H4 (cell line): ENCODE results near the gene VSTM2L. TPM values are rescaled to one million over a fixed set of nuclear protein-coding genes. Genes with fewer than 3 reads are reported as not detected.

Experiments
- DNase-seq: peaks from one replicate; pipeline ENCODE4 v3.0.0-alpha.2; 2015; ENCODE audit warnings: low spot score
- total RNA-seq: library from RNA; depleted of rRNA; stranded (reverse); fragments of >200 nt; shearing (Covaris generic); gene quantifications from 2 replicates; pipeline ENCODE4 v1.2.3, GENCODE V29; 2014; rRNA removed

Gene VSTM2L
- total RNA-seq, 1 experiment from 2014 or later: 1.2 TPM

DNA sequence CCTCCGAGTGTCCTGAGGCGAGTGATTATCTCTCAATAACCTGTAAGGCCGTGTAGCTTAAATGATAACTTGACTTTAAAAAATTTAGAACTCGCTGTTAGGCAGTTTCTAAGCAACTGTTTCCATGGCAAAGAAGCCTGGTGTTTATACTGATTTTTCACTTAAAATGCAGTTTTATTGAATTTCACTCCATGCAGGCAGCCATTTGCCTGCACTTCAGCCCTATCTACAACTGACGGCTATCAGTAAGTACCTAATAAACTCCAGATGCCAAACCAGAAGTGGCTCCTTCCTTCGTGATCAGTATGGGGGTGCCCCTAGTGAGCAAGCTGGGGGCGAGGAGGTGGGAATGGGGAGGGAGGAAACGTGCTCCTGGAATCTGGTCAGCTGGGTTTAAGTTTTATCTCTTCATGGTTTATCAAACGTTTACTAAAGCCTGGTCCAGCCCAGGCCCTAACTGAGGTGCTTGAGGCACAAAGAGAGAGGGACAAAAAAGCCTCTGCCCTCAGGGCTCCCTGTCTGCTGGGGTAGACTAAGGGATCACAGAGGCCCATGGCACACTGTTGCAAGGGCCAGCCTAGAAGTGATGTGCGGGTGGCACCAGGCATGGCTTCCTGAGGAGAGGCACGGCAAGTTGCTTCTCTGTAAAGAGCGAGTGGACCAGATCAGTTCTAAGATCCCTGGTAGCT, 84.8 kb downstream of the VSTM2L start:
- no peak for DNase-seq

DNA sequence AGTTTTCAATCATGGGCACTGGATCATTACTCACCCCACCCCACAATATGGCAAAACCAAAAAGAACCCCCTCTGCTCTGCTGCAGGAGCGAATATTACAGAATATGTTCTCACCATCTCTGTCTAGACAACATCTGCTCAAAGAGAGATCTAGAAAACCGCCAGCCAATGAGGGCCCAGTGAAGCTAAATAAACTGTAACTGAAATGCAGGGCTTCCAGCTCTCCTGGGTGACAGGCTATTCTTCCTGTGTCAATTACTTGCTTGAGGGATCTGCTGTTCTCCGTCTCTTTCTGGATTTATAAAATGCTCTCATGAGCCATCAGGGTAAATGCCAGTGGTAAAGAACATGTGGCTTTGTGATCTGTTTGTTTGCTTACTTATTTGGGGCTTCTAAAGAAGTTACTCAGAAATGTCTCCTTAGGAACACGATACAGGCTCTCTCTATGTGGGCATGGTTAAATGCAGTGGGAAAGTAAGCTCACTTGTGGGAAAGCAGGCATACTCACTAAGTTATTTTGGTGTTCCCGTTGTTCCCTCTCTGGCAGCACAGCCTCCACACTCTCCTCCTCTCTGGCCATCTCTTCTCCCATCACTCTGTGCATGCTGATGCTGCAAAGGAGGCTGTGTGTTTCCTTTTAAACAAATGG, 85.5 kb downstream of the VSTM2L start:
- DNase-seq: peak; percentile 43

GRCh38 chr20:37989601-37990295, 86.8 kb downstream of the VSTM2L start:
- DNase-seq: no peak

GRCh38 chr20:37990571-37991151, 87.7 kb downstream of the VSTM2L start:
- DNase-seq: peak; percentile 44

- DNase-seq: no peak
Observed at GRCh38 chr20:37991157-37991866, 88.4 kb downstream of the VSTM2L start.

- no peak for DNase-seq
Observed at GRCh38 chr20:37991908-37992307, 89.0 kb downstream of the VSTM2L start.

- DNase-seq: peak; percentile 71
Observed at GRCh38 chr20:37992802-37993409, 90.0 kb downstream of the VSTM2L start.

DNA sequence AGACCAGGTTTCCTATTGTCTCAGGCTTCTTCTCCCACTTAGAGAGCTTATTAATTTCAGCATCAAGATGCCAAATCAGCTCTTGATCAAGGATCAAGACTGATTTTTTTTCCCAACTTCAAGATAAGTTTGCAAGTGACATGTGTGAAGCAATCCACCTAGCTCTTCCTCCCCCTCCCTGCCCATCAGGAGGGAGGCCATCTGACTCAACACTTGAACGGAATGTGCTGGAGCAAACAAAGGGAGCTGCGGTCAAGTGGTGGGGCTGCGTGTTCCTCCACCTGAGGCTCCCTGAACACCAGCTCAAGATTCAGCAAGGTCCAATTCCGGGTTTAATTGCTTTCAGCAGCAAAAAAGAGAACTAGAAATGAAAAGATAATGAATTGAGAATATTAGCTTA, 91.6 kb downstream of the VSTM2L start:
- peak; percentile 33 for DNase-seq

Other genes starting within 250 kb of the VSTM2L start
- gene CTNNBL1, start 209.1 kb upstream of the VSTM2L start, total RNA-seq: 31.2 and 39.8 TPM in 2 replicates
- gene TTI1, start 130.3 kb downstream of the VSTM2L start, total RNA-seq: 24.7 and 25.7 TPM in 2 replicates
- gene RPRD1B, start 130.6 kb downstream of the VSTM2L start, total RNA-seq: 10.8 and 13.5 TPM in 2 replicates